Kidney glomerular epithelial cell (primary cell): ENCODE results near the gene PDE7B.
"Not testable (repeated sequence)": the region's sequence is repeated elsewhere in the genome, so short reads cannot be mapped to it uniquely, and the experiment has no call there.

Source experiments
- DNase-seq: peaks from one replicate; lab custom pipeline; 2025; lab: John Stamatoyannopoulos, UW

The PDE7B gene

GRCh38 chr6:135850882-135851281 lies 619 bp upstream of the PDE7B start:
- DNase-seq, result no peak

GRCh38 chr6:135852746-135853145 lies 1.2 kb downstream of the PDE7B start:
- DNase-seq, result no peak

GRCh38 chr6:135853227-135853626 lies 1.7 kb downstream of the PDE7B start:
- DNase-seq, result peak; percentile 57

- DNase-seq, result no peak
Observed at GRCh38 chr6:135853986-135854385, 2.5 kb downstream of the PDE7B start.

GRCh38 chr6:135854799-135855198 lies 3.3 kb downstream of the PDE7B start:
- no peak for DNase-seq

- DNase-seq, result no peak
Observed at GRCh38 chr6:135858931-135859330, 7.4 kb downstream of the PDE7B start.

GRCh38 chr6:135860361-135860760 lies 8.9 kb downstream of the PDE7B start:
- no peak for DNase-seq

GRCh38 chr6:135861189-135861588 lies 9.7 kb downstream of the PDE7B start:
- DNase-seq, result no peak

- DNase-seq, result not testable (repeated sequence)
Observed at GRCh38 chr6:135864929-135865328, 13.4 kb downstream of the PDE7B start.

- DNase-seq, result no peak
Observed at GRCh38 chr6:135866445-135867123, 15.1 kb downstream of the PDE7B start.

- no peak for DNase-seq
Observed at GRCh38 chr6:135867332-135867731, 15.8 kb downstream of the PDE7B start.

- no peak for DNase-seq
Observed at GRCh38 chr6:135869857-135870256, 18.4 kb downstream of the PDE7B start.

GRCh38 chr6:135870722-135871121 lies 19.2 kb downstream of the PDE7B start:
- peak; percentile 20 for DNase-seq

- DNase-seq, result peak; percentile 92
Observed at GRCh38 chr6:135871296-135871695, 19.8 kb downstream of the PDE7B start.

- DNase-seq, result peak; percentile 84
Observed at GRCh38 chr6:135871878-135872277, 20.4 kb downstream of the PDE7B start.

GRCh38 chr6:135875446-135875845 lies 23.9 kb downstream of the PDE7B start:
- no peak for DNase-seq

GRCh38 chr6:135876058-135876457 lies 24.6 kb downstream of the PDE7B start:
- DNase-seq, result no peak

- no peak for DNase-seq
Observed at GRCh38 chr6:135877666-135878065, 26.2 kb downstream of the PDE7B start.

GRCh38 chr6:135880066-135880972 lies 28.8 kb downstream of the PDE7B start:
- peak; percentile 64 for DNase-seq

GRCh38 chr6:135883045-135883444 lies 31.5 kb downstream of the PDE7B start:
- peak; percentile 13 for DNase-seq

GRCh38 chr6:135883536-135883935 lies 32.0 kb downstream of the PDE7B start:
- DNase-seq, result no peak

GRCh38 chr6:135884136-135884535 lies 32.6 kb downstream of the PDE7B start:
- no peak for DNase-seq

GRCh38 chr6:135887069-135887468 lies 35.6 kb downstream of the PDE7B start:
- no peak for DNase-seq
